SK-N-SH (cell line): ENCODE measurements around the gene CCM2. TPM values are rescaled to one million over a fixed set of nuclear protein-coding genes. Genes with fewer than 3 reads are reported as not detected.

Experiments
- CTCF ChIA-PET: fragments of 300-600, 350-600 bp; formaldehyde crosslinking; extraction: SDS; loops from one replicate; lab custom pipeline; 2021; lab: Yijun Ruan, JAX
- POLR2A ChIA-PET: fragments of 350-600 bp; sonication (Branson Sonifier 250); formaldehyde crosslinking; extraction: SDS; loops from one replicate; lab custom pipeline; 2020; ENCODE audit warnings: antibody characterized with exemption, inconsistent platforms; lab: Yijun Ruan, JAX
- DNase-seq: peaks from one replicate; pipeline ENCODE4 v3.0.0; 2012
- H2AFZ ChIP-seq: fragments of 200-600 bp; sonication (generic); 2 replicates; pipeline ENCODE4 v1.8.1; 2016; ENCODE audit warnings: antibody characterized with exemption, mild to moderate bottlenecking, low read depth
- H3F3A ChIP-seq: fragments of 200-600 bp; sonication (generic); replicated peaks from 2 replicates; pipeline ENCODE3; 2016; ENCODE audit warnings: antibody characterized with exemption, mild to moderate bottlenecking; ENCODE audit not compliant: insufficient read depth
- H3K27ac ChIP-seq, 2 experiments: fragments of 200-500 bp in 1 of 2; fragments of 200-600 bp in 1 of 2; sonication (Bioruptor generic) in 1 of 2; sonication (generic), shearing (Covaris generic) in 1 of 2; 2 replicates each; pipeline versions ENCODE4 v1.5.1 to v1.6.1; 2014 to 2016; ENCODE audit warnings: low read depth in 2 of 2, inconsistent platforms in 1 of 2, low read length in 1 of 2, mild to moderate bottlenecking in 1 of 2, mixed read lengths in 1 of 2
- H3K27me3 ChIP-seq: fragments of 200-600 bp; sonication (generic), shearing (Covaris generic); 2 replicates; pipeline ENCODE4 v1.6.1; 2016; ENCODE audit warnings: mixed run types; ENCODE audit not compliant: insufficient read depth
- H3K36me3 ChIP-seq, 2 experiments: fragments of 200-500 bp in 1 of 2; fragments of 200-600 bp in 1 of 2; sonication (Bioruptor generic) in 1 of 2; sonication (generic) in 1 of 2; replicated peaks in 1 of 2; 2 replicates each; pipeline versions ENCODE3 to v1.5.1; 2014 to 2016; ENCODE audit warnings: low read length in 1 of 2, mild to moderate bottlenecking in 1 of 2; ENCODE audit not compliant: insufficient read depth in 2 of 2, control insufficient read depth in 1 of 2
- H3K4me1 ChIP-seq, 2 experiments: fragments of 200-500 bp in 1 of 2; fragments of 200-600 bp in 1 of 2; sonication (Bioruptor generic) in 1 of 2; sonication (generic), shearing (Covaris generic) in 1 of 2; 2 replicates each; pipeline versions ENCODE4 v1.5.1 to v1.6.1; 2014 to 2016; ENCODE audit warnings: low read depth in 1 of 2, low read length in 1 of 2, mixed run types in 1 of 2; ENCODE audit not compliant: insufficient read depth in 2 of 2, control insufficient read depth in 1 of 2
- H3K4me2 ChIP-seq: fragments of 200-600 bp; sonication (generic), shearing (Covaris generic); 2 replicates; pipeline ENCODE4 v1.6.1; 2017; ENCODE audit warnings: mixed run types
- H3K4me3 ChIP-seq, 2 experiments: fragments of 200-500 bp in 1 of 2; fragments of 200-600 bp in 1 of 2; sonication (Bioruptor generic) in 1 of 2; sonication (generic), shearing (Covaris generic) in 1 of 2; 2 replicates each; pipeline versions ENCODE4 v1.5.1 to v1.8.1; 2014 to 2016; ENCODE audit warnings: low read depth in 2 of 2, inconsistent platforms in 1 of 2, low read length in 1 of 2, mild to moderate bottlenecking in 1 of 2, mixed read lengths in 1 of 2, moderate library complexity in 1 of 2
- H3K79me2 ChIP-seq: fragments of 200-600 bp; sonication (generic); 2 replicates; pipeline ENCODE4 v1.8.1; 2017; ENCODE audit warnings: mild to moderate bottlenecking; ENCODE audit not compliant: insufficient read depth
- H3K9ac ChIP-seq: fragments of 200-600 bp; sonication (generic); 2 replicates; pipeline ENCODE4 v1.6.1; 2017; ENCODE audit warnings: mixed run types
- H3K9me2 ChIP-seq: fragments of 200-600 bp; sonication (generic); 2 replicates; pipeline ENCODE4 v1.6.1; 2017; ENCODE audit warnings: mixed run types
- H3K9me3 ChIP-seq: fragments of 200-600 bp; sonication (generic); 2 replicates; pipeline ENCODE4 v1.6.1; 2017; ENCODE audit warnings: mixed run types, mild to moderate bottlenecking, moderate library complexity
- H4K20me1 ChIP-seq: fragments of 200-600 bp; sonication (generic); 2 replicates; pipeline ENCODE4 v1.6.1; 2017; ENCODE audit warnings: mild to moderate bottlenecking, mixed run types; ENCODE audit not compliant: insufficient read depth
- CHD2 ChIP-seq: fragments of 150-350 bp; IDR thresholded peaks from 2 replicates; pipeline ENCODE4 v1.6.1; 2018; ENCODE audit warnings: low read length; ENCODE audit not compliant: partially characterized antibody
- ELF1 ChIP-seq: IDR thresholded peaks from 2 replicates; pipeline ENCODE4 v1.4.0; 2012
- EP300 ChIP-seq, 2 experiments: IDR thresholded peaks; 2 replicates each; pipeline versions ENCODE4 v1.4.0 to v1.6.1; 2012; ENCODE audit warnings: borderline replicate concordance in 1 of 2, low read depth in 1 of 2, low read length in 1 of 2
- FOSL2 ChIP-seq: IDR thresholded peaks from 2 replicates; pipeline ENCODE4 v1.4.0; 2012; ENCODE audit warnings: low read depth, mild to moderate bottlenecking, moderate library complexity, borderline replicate concordance
- FOXM1 ChIP-seq: IDR thresholded peaks from 2 replicates; pipeline ENCODE4 v1.4.0; 2012; ENCODE audit warnings: low read depth, mild to moderate bottlenecking
- GABPA ChIP-seq: IDR thresholded peaks from 2 replicates; pipeline ENCODE4 v1.4.0; 2012; ENCODE audit warnings: low read depth, mild to moderate bottlenecking
- GATA2 ChIP-seq: sonication (generic); formaldehyde crosslinking; IDR thresholded peaks from 2 replicates; pipeline ENCODE4 v1.5.0; 2020; ENCODE audit warnings: mild to moderate bottlenecking, missing genetic modification reagents
- IRF3 ChIP-seq: fragments of 150-350 bp; IDR thresholded peaks from 2 replicates; pipeline ENCODE4 v1.6.1; 2016; ENCODE audit warnings: mild to moderate bottlenecking, low read depth, low read length
- MAX ChIP-seq: IDR thresholded peaks from 2 replicates; pipeline ENCODE4 v1.4.0; 2012; ENCODE audit warnings: low read depth
- MEF2A ChIP-seq: IDR thresholded peaks from 2 replicates; pipeline ENCODE4 v1.4.0; 2012; ENCODE audit warnings: low read depth, borderline replicate concordance
- NFIC ChIP-seq: IDR thresholded peaks from 2 replicates; pipeline ENCODE4 v1.4.0; 2012; ENCODE audit warnings: borderline replicate concordance
- NRF1 ChIP-seq: IDR thresholded peaks from 2 replicates; pipeline ENCODE4 v1.6.1; 2012; ENCODE audit warnings: low read depth, mild to moderate bottlenecking, low read length
- POLR2AphosphoS5 ChIP-seq: IDR thresholded peaks from 2 replicates; pipeline ENCODE4 v1.6.1; 2012; ENCODE audit warnings: low read depth, low read length
- RAD21 ChIP-seq: IDR thresholded peaks from 2 replicates; pipeline ENCODE4 v1.6.1; 2012; ENCODE audit warnings: mild to moderate bottlenecking, low read length
- RCOR1 ChIP-seq: fragments of 150-350 bp; IDR thresholded peaks from 2 replicates; pipeline ENCODE4 v1.6.1; 2017; ENCODE audit warnings: antibody characterized with exemption, low read length
- REST ChIP-seq: IDR thresholded peaks from 2 replicates; pipeline ENCODE4 v1.6.1; 2012; ENCODE audit warnings: mild to moderate bottlenecking, low read depth, low read length, moderate library complexity
- TAF1 ChIP-seq: IDR thresholded peaks from 2 replicates; pipeline ENCODE4 v1.6.1; 2012; ENCODE audit warnings: low read depth, mild to moderate bottlenecking, low read length, moderate library complexity, borderline replicate concordance
- TEAD4 ChIP-seq: IDR thresholded peaks from 2 replicates; pipeline ENCODE4 v1.4.0; 2012; ENCODE audit warnings: mild to moderate bottlenecking, borderline replicate concordance; ENCODE audit not compliant: insufficient read depth
- YY1 ChIP-seq: IDR thresholded peaks from 2 replicates; pipeline ENCODE4 v1.4.0; 2012; ENCODE audit warnings: low read depth, mild to moderate bottlenecking
- WGBS: methylation state at CpG from one replicate; pipeline ENCODE4 v1.1.6; 2017; ENCODE audit warnings: low lambda C conversion rate; 5-methylcytosine and 5-hydroxymethylcytosine counted together
- polyA plus RNA-seq, 3 experiments: library from polyadenylated mRNA; depleted of rRNA; stranded (reverse); fragments of >200 nt; gene quantifications; 2 replicates each; pipeline ENCODE4 v1.2.3, GENCODE V29; 2012
- TF ChIP-seq, protein P1 (sequence below): IDR thresholded peaks from 2 replicates; pipeline ENCODE4 v1.4.0; 2012; ENCODE audit warnings: low read depth, borderline replicate concordance
- TF ChIP-seq, protein P2 (sequence below): IDR thresholded peaks from 2 replicates; pipeline ENCODE4; 2012
- TF ChIP-seq, protein P3 (sequence below): fragments of 200-600 bp; sonication (generic); IDR thresholded peaks from 2 replicates; pipeline ENCODE4 v1.6.1; 2017; ENCODE audit warnings: antibody characterized with exemption, mild to moderate bottlenecking, moderate library complexity

Gene CCM2
- polyA plus RNA-seq, 1 of the 3 experiments (the other 2 are of a cell fraction), result 83.2 TPM

DNA sequence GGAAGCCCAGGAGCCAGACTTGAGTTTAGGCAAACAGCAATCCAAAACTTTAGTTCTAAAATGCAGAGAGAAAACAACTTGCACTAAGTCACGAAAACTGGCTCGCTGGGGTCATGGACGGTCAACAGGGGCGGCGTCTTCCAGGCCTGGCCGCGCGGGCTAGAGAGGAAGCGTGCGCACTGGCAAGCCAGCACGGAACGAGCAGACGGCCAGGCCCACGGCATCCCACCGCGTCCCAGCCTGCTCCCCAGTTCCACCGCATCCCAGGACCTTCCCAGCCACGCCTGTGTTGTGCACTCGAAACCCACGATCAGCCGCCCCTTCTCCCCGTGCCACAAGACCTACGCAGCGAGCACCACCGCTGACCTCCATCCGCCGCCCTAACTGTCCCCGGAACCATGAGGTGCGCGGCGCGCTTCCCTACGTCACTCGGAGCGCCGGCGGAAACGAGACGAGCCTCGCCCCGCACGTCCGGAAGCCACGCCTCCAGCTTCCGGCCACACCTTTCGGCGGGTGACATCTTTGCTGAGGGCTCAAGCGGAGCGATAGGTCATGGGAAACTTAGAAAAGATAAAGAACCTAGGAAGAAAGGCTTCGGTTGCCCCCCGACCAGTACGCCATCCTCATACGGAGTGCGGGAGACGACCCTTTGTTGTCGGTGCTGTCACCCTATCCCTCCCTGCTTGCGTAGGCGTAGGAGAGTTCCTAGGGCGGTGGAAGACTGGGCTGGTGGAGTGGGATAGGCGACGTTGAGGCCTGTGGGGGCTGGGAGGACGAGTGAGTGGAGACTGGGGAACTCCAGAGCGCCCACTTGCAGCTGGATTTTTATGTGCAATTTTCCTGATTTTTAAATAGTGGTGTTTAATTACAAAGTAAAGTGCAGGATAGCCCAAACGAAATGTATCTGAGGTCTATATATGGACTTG lies 111.6 kb downstream of the CCM2 start, which contains the start of gene TBRG4:
TBRG4 (minus strand) TSS at position 400 of the 926 bp plus-strand sequence. CDS start 2,460 bp downstream, outside the sequence.
- Histone ChIP-seq H3K9me3 (no peaks in the 10 kb centered on the region), H4K20me1 (peaks cover 28% of the 10 kb centered on the region), H3K4me2 (peak within 1 kb of the TSS; percentile 92), H3F3A (peaks cover 4% of the 10 kb centered on the region), H3K9ac (peak within 1 kb of the TSS; percentile 92), H3K27ac (peak within 1 kb of the TSS; percentile 96 to 98), H3K36me3 (peaks cover 28% of the 10 kb centered on the region in 2 experiments), H3K4me1 (peaks cover 12 to 25% of the 10 kb centered on the region in 2 experiments; a peak in 2 of 4 replicates), H3K4me3 (peak within 1 kb of the TSS; percentile 69 to 97), H3K79me2 (peaks cover 49% of the 10 kb centered on the region), H3K9me2 (no peaks in the 10 kb centered on the region), H2AFZ (peak within 1 kb of the TSS; percentile 88), H3K27me3 (peaks cover 11% of the 10 kb centered on the region; the same call in 1 of the 2 replicates)
- ChIA-PET POLR2A (interaction anchor here (0.6 to 2.6 kb wide), 22 partner anchors 8 to 551 kb away, joined by 3 to 23 read pairs (median 5); partner anchors contain the start of genes CCM2, NACAD and OGDH), CTCF (interaction anchor here (0.6 to 3.5 kb wide), 30 partner anchors 9 to 546 kb away, joined by 3 to 33 read pairs (median 3); partner anchors contain the start of genes CCM2, DDX56, NACAD and PURB)
- DNase-seq, result peak; percentile 96
- WGBS, result under 1% methylated on average over 48 of the region's 64 CpGs
- TF ChIP-seq MAX (peak; percentile 100), IRF3 (no peak), EP300 (IDR thresholded peaks at IDR 0.05; ENCODE audit: borderline replicate concordance in 1 of 2, low read depth in 1 of 2, low read length in 1 of 2) (no peak; a peak in 1 of 4 replicates), FOSL2 (no peak), RAD21 (peak; percentile 63), YY1 (peak; percentile 91), FOXM1 (no peak), MEF2A (no peak), POLR2AphosphoS5 (peak; percentile 98), ELF1 (peak; percentile 98), CHD2 (peak; percentile 93), RCOR1 (peak; percentile 63), GATA2 (peak; percentile 52; the same call in 1 of the 2 replicates), NRF1 (peak; percentile 40; the same call in 1 of the 2 replicates), GABPA (peak; percentile 98), REST (peak; percentile 36; the same call in 1 of the 2 replicates), TAF1 (peak; percentile 95), TEAD4 (no peak), NFIC (no peak; the same call in 1 of the 2 replicates)
- TF ChIP-seq, protein P1, sequence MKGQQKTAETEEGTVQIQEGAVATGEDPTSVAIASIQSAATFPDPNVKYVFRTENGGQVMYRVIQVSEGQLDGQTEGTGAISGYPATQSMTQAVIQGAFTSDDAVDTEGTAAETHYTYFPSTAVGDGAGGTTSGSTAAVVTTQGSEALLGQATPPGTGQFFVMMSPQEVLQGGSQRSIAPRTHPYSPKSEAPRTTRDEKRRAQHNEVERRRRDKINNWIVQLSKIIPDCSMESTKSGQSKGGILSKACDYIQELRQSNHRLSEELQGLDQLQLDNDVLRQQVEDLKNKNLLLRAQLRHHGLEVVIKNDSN, result no peak; the same call in 1 of the 2 replicates
- TF ChIP-seq, protein P2, sequence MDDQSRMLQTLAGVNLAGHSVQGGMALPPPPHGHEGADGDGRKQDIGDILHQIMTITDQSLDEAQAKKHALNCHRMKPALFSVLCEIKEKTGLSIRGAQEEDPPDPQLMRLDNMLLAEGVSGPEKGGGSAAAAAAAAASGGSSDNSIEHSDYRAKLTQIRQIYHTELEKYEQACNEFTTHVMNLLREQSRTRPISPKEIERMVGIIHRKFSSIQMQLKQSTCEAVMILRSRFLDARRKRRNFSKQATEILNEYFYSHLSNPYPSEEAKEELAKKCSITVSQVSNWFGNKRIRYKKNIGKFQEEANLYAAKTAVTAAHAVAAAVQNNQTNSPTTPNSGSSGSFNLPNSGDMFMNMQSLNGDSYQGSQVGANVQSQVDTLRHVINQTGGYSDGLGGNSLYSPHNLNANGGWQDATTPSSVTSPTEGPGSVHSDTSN, result no peak; the same call in 1 of the 2 replicates
- TF ChIP-seq, protein P3, sequence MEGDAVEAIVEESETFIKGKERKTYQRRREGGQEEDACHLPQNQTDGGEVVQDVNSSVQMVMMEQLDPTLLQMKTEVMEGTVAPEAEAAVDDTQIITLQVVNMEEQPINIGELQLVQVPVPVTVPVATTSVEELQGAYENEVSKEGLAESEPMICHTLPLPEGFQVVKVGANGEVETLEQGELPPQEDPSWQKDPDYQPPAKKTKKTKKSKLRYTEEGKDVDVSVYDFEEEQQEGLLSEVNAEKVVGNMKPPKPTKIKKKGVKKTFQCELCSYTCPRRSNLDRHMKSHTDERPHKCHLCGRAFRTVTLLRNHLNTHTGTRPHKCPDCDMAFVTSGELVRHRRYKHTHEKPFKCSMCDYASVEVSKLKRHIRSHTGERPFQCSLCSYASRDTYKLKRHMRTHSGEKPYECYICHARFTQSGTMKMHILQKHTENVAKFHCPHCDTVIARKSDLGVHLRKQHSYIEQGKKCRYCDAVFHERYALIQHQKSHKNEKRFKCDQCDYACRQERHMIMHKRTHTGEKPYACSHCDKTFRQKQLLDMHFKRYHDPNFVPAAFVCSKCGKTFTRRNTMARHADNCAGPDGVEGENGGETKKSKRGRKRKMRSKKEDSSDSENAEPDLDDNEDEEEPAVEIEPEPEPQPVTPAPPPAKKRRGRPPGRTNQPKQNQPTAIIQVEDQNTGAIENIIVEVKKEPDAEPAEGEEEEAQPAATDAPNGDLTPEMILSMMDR, result peak; percentile 63
